T-helper 2 cell (primary cell): ENCODE data around the gene ETV1.

Experiments
- DNase-seq, 5 experiments: peaks; one replicate each; pipeline versions ENCODE4 v3.0.0 to v3.0.0-alpha.2; 2012 to 2022

Gene ETV1

GRCh38 chr7:13878154-13878553, 111.3 kb downstream of the ETV1 start:
- no peak for DNase-seq

GRCh38 chr7:13875496-13876074, 113.9 kb downstream of the ETV1 start:
- DNase-seq, result no peak

- DNase-seq, result peak in 1 of 5 experiments; percentile 26
These were observed 114.7 kb downstream of the ETV1 start for GRCh38 chr7:13874783-13875182.

DNA sequence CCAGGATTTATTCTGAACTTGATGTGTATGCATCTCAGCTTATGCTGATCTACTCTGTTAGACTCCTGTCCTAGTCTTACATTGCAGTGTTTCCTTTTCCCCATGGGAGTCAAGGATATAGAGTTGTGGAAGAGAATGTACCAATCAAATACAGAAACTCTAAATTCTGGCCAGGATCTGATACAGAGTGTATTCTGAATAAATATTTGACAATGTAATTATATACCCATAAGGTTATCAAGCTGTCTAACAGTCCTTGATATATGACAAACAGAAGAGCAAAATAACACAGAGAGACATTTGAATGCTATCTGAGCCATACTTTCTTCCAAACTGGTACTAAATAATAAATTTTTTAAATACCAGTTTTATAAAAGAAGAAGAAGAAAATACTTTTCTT, 116.8 kb downstream of the ETV1 start:
- DNase-seq, result no peak

GRCh38 chr7:13871008-13871407, 118.5 kb downstream of the ETV1 start:
- no peak for DNase-seq

- DNase-seq, result no peak
These were observed 128.7 kb downstream of the ETV1 start for GRCh38 chr7:13860734-13861133.

DNA sequence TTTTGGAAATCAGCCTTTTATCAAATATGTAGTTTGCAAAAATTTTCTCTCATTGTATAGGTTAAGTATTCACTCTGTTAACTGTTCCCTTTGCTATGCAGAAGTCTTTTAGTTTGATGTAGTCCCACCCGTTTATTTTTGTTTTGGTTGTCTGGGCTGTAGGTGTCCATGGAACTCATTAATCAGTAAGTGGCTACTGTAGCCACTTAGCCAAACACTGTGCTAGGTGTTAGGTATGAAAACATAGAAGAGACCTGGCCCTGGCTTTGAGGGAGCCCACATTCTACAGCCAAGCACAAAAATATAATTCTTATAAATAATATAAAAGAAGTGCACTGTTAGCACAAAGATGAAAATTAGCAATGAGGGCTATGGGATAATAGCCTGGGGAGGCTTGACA, 133.5 kb downstream of the ETV1 start:
- DNase-seq, result no peak

DNA sequence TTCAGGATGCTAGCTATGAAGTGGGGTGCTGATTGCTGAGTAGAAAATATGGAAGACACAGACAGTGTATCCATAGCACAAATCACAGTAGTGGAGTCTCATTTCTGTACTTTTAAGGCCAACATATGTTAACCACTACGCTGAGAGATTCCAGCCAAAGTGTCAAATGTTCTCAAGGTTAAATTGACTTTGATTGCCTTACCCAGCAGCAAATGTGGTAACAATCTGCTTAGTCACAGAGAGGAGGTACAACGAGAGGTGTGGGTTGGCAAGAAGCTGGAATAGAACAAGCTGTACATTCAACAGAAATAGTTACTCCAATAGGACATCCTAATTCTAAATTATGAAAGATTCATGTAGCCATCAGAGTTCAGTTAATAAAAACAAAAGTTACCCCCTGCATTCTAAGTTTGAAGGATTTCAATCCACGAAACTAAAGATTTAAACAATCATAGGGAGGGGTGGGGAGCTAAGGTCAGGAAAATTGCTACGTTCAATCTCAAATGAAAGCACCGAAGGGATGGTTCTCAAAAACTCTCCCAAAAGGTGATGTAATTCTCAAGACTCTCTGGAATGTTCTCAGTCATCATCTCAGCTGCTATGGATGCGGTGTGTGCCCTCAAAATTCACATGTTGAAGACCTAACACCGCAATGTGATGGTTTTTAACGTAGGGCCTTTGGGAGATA, 137.0 kb downstream of the ETV1 start:
- DNase-seq, result peak in 1 of 5 experiments; percentile 62

GRCh38 chr7:13851736-13852135, 137.7 kb downstream of the ETV1 start:
- no peak for DNase-seq

GRCh38 chr7:13850185-13850752, 139.2 kb downstream of the ETV1 start:
- peak in 4 of 5 experiments; percentile 12 to 94 (median 44) for DNase-seq

DNA sequence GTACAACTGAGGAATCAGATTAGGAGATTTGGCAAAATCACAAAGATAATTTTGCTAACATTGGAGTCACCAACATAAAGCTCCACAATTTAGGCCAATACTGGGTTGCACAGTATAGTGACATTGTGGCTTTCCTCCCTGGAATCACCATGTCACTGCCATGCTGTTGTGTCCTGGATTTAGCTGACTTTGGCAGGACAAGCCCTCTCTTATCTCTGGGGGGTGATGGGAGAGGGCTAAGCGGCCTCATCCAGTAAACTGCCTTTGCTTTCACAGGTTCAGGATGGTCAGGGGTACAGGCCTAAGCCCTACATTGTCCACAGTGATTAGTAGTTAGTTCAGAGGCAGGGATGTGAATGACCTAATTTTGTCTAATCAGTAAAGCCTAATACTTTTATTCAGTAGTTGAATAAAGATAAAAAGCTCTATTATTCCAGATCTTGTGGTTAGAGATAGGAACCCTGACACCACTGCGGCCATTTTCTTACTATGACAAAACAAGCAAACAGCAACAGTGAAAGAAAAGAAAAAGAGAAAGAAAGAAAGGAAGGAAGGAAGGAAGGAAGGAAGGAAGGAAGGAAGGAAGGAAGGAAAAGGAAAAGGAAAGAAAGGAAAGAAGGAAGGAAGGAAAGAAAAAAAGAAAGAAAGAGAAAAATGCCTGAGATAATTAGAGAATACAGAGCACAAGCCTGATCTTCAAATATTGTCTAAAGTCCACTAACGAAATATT, 140.1 kb downstream of the ETV1 start:
- no peak for DNase-seq

DNA sequence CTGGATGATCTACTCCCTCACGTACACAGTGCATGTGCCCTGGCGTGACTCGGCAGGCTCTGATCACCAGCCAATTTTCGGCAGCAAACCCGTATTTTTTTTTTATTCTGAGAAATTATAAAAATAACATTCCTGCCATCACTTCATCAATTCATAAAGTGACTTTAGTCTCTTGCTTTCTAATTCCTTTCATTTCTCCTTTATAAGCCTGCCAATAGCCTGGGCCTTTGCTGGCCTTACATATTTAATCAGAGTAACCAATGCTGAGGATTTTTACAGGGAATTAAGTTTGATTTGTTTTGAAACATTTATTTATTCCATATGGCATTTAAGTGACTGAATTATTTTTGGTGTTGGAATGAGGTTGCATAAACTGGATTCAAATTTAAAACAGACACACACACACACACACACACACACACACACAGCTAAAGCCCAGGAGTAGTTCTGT, 140.8 kb downstream of the ETV1 start:
- no peak for DNase-seq

- no peak for DNase-seq
These were observed 143.1 kb downstream of the ETV1 start for GRCh38 chr7:13846386-13846785.

DNA sequence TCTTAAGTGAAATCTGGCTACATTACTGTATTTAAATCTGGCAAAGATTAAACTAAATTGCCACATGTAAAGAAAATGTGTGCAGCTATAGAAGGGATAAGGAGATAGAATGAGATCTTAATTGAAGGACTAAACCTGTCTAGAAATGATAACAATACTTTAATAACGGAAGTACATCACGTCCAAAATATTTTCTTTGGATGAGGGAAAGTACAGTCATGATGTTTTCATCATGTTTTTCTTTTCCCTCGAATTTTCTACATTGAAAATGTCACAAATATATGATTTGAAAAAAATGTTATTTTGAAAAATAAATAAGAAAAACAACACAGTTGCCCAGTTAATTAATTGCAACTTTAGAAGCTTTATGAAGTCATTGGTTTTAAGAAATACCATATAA, 143.9 kb downstream of the ETV1 start:
- DNase-seq, result no peak

DNA sequence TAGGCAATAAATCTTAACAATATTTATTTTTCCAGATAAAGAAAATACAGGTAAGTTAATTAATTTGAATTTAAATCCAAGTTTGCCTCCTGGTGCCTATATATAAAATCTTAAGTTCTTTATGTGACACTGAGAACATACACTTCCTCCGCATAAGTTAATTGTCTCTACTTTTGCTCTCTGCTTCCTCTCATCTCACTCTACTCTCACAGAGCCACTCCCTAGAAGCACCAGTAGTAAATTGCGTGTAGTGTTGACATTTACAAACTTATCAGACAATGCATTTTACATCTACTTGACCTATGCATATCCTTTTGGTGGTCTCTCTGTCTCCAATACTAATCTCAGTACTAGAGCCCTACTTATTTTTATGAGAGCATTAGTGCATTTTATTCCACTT, 144.5 kb downstream of the ETV1 start:
- no peak for DNase-seq

DNA sequence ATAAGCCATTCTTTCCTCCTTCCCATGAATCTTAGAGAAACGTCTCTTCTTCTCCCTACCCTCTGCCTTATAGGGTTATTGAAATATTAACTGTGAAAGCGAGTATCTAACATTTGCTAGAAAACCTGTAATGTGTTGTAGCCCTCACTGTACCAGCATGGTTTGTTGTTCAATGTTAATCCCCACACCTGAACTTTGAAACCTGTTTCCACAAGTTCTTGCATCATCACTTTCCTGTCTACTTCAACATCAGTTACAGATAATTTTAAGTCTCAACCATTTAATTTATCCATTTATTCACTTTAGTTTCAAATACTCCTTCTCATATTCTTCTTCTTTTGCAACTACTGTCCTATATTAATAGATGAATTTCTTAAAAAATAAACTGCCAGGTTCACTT, 148.2 kb downstream of the ETV1 start:
- DNase-seq, result no peak
